ENCODE results near the gene VWA2. TPM values are rescaled to one million over a fixed set of nuclear protein-coding genes. Genes with fewer than 3 reads are reported as not detected.
A peak's percentile ranks its signal among the peaks of the same experiment; 100 is the strongest.

Gene VWA2
- total and polyA plus RNA-seq, 2 of the 4 experiments (the other 2 are of a cell fraction) = not detected

DNA sequence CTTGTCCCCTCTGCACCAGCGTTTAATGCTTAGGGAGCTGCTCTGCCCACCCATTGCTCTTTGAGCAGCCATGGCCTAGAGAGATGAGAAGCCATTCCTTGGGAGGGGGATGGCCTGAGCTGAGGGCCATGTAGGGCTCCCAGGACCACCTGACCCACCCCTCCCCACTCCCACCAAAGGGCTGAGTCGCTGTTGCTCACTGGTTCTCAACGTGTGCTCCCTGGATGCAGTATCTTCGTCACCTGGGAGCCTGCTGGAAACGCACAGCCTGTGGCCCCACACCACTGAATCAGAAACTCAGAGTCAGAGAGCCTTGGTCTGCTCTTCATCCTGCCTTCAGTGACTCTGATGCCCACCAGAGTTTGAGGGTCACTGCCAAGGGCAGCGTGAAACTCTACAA, 37.0 kb downstream of the VWA2 start:
- dilution Hi-C loops (cut with HindIII; ENCODE audit: low sequenced_read_pairs, unreplicated experiment) (no loop called here), intact Hi-C loops (cut with micrococcal nuclease) (no loop called here), in situ Hi-C loops (cut with MboI; ENCODE audit: low sequenced_read_pairs) (no loop called here)
- no TSS peak for BruUV-seq (replicated peaks)
- H3K36me3 ChIP-seq (ENCODE audit: control insufficient read depth, insufficient read depth, low read length) = no peaks in the 10 kb centered on the region
- H3K9me3 ChIP-seq (ENCODE audit: control insufficient read depth, insufficient read depth, low read length) = no peaks in the 10 kb centered on the region
- H2BK120ac ChIP-seq (ENCODE audit: low read depth, low read length) = no peak overlapping the region
- no peak overlapping the region for H4K5ac ChIP-seq (ENCODE audit: low read depth, low read length)
- H3K9me1 ChIP-seq (ENCODE audit: insufficient read depth, low read length) = peaks cover 8% of the 10 kb centered on the region
- no peak overlapping the region for H3K9ac ChIP-seq (ENCODE audit: low read depth, low read length)
- no peak overlapping the region for H4K8ac ChIP-seq (ENCODE audit: low read depth in 2 of 2, low read length in 2 of 2)
- no peak overlapping the region for H3K4me2 ChIP-seq (ENCODE audit: low read depth, low read length)
- 0 out of 2 replicates have a peak overlapping the region, but pooled peaks have one; percentile 60 for H2AK5ac ChIP-seq (ENCODE audit: low read depth, low read length)
- H3K14ac ChIP-seq (replicated peaks; ENCODE audit: low read depth, low read length) = no peak overlapping the region
- no peak overlapping the region for H3K4me3 ChIP-seq (ENCODE audit: insufficient read depth, low read depth, low read length)
- no peak overlapping the region for H4K91ac ChIP-seq (ENCODE audit: insufficient read depth, low read depth, low read length)
- H2BK20ac ChIP-seq (ENCODE audit: low read depth, low read length) = no peak overlapping the region
- no peak overlapping the region for H2BK15ac ChIP-seq (ENCODE audit: low read depth, low read length)
- no peak overlapping the region for H3K18ac ChIP-seq (ENCODE audit: low read depth, low read length)
- H2BK5ac ChIP-seq (ENCODE audit: low read depth, low read length, poor library complexity, severe bottlenecking) = no peak overlapping the region
- no peak overlapping the region for H3K56ac ChIP-seq (ENCODE audit: extremely low read depth, insufficient read depth, low read length)
- H2AFZ ChIP-seq (replicated peaks; ENCODE audit: low read length, poor library complexity) = no peak overlapping the region
- TF ChIP-seq CHD1 (IDR thresholded peaks at IDR 0.05; ENCODE audit: low read depth, low read length) = no peak
- ChIA-PET CTCF (no interaction called here), POLR2A (ENCODE audit: unreplicated experiment) (no interaction called here)
- H3K79me1 ChIP-seq (ENCODE audit: low read depth in 1 of 2, low read length in 2 of 2) = no peaks in the 10 kb centered on the region
- peaks cover 30% of the 10 kb centered on the region for H3K27me3 ChIP-seq (ENCODE audit: control insufficient read depth, insufficient read depth, low read length)
- H3K27ac ChIP-seq (ENCODE audit: insufficient read depth, low read length) = no peak overlapping the region
- H3K4ac ChIP-seq (ENCODE audit: low read depth, low read length) = no peak overlapping the region
- ATAC-seq (ENCODE audit: low read depth) (no peak), DNase-seq (no peak)
- H3K23ac ChIP-seq (ENCODE audit: low read depth, low read length) = no peak overlapping the region
- peaks cover 7% of the 10 kb centered on the region; the same call in 1 of the 2 replicates for H4K20me1 ChIP-seq (ENCODE audit: insufficient read depth, low read length)
- peaks cover 6% of the 10 kb centered on the region for H3K4me1 ChIP-seq (ENCODE audit: control insufficient read depth, insufficient read depth, low read length)
- WGBS, 2 experiments (ENCODE audit: extremely low coverage in 2 of 2, insufficient read length in 1 of 2) = 75% methylated on average over 4 of the region's 6 CpGs; no CpG with 5 or more reads in 1 of the 2 experiments
- H2AK9ac ChIP-seq (replicated peaks; ENCODE audit: low read depth, low read length, poor library complexity) = no peak overlapping the region
